ENCODE data around the gene NTRK2. TPM values are rescaled to one million over a fixed set of nuclear protein-coding genes. Genes with fewer than 3 reads are reported as not detected.

NTRK2 gene
- total and polyA plus RNA-seq, 10 of the 15 experiments (the other 5 are each of a cell fraction or from before 2014, with no cell fraction given) = 0.42 to 4.6 (median 0.65) TPM

GRCh38 chr9:84819491-84819991 is 150.0 kb downstream of the NTRK2 start:
- BruUV-seq (replicated peaks) = no TSS peak
- no peak for FAIRE-seq
- no peak overlapping the region for H3K9ac ChIP-seq (ENCODE audit: control insufficient read depth, insufficient read depth, low read length)
- no peak for DNase-seq (ENCODE audit: low read depth, low spot score)
- no peak overlapping the region for H3K4me2 ChIP-seq (ENCODE audit: control insufficient read depth, insufficient read depth)
- H3K79me2 ChIP-seq (ENCODE audit: control insufficient read depth, insufficient read depth, low read length) = no peaks in the 10 kb centered on the region
- ChIA-PET CTCF (interaction anchor here (0.7 kb wide), 1 partner anchor 11 kb away, joined by 4 read pairs; no protein-coding TSS in a partner anchor), SMC1A (ENCODE audit: uncharacterized antibody, unreplicated experiment) (interaction anchor here (1.3 kb wide), 1 partner anchor 11 kb away, joined by 4 read pairs; no protein-coding TSS in a partner anchor), POLR2A (no interaction called here), RAD21 (ENCODE audit: unreplicated experiment) (no interaction called here)
- intact Hi-C loops (cut with micrococcal nuclease; ENCODE audit: unreplicated experiment) (no loop called here), in situ Hi-C loops (cut with MboI) (no loop called here)
- H3K27ac ChIP-seq (ENCODE audit: control insufficient read depth, insufficient read depth) = no peak overlapping the region
- H3K9me3 ChIP-seq (replicated peaks; ENCODE audit: control insufficient read depth, insufficient read depth, low read length) = no peaks in the 10 kb centered on the region
- TF ChIP-seq CTCF (IDR thresholded peaks at IDR 0.05 in 2 of 3, conservative IDR thresholded peaks at IDR 0.05 in 1 of 3; ENCODE audit: control insufficient read depth in 2 of 3, extremely low read depth in 1 of 3, insufficient read depth in 1 of 3, low read depth in 3 of 3, low read length in 3 of 3) = peak in 1 of 3 experiments; percentile 5; a peak in 1 of 6 replicates
- no peak for TF ChIP-seq HDAC2 (IDR thresholded peaks at IDR 0.05)
- TF ChIP-seq NR2F1 (conservative IDR thresholded peaks at IDR 0.05) = no peak
- no peak for TF ChIP-seq ETV6 (conservative IDR thresholded peaks at IDR 0.05 in 1 of 2, IDR thresholded peaks at IDR 0.05 in 1 of 2; ENCODE audit: borderline replicate concordance in 1 of 2, low read depth in 1 of 2)
- TF ChIP-seq REST (IDR thresholded peaks at IDR 0.05; ENCODE audit: low read depth, low read length) = no peak
- TF ChIP-seq NFXL1 (IDR thresholded peaks at IDR 0.05; ENCODE audit: borderline replicate concordance) = no peak
- no peaks in the 10 kb centered on the region; a peak in 1 of 4 replicates for H3K36me3 ChIP-seq (ENCODE audit: control insufficient read depth in 2 of 2, insufficient read depth in 2 of 2, low read length in 1 of 2)
- H3K4me3 ChIP-seq = no peak overlapping the region
- H3K27me3 ChIP-seq (replicated peaks in 1 of 2; ENCODE audit: control insufficient read depth in 2 of 2, insufficient read depth in 2 of 2, low read length in 1 of 2) = no peaks in the 10 kb centered on the region
- ATAC-seq = no peak
- no peak overlapping the region for H2AFZ ChIP-seq (ENCODE audit: control insufficient read depth, low read depth, low read length)
- 74% methylated on average over 8 of the region's 8 CpGs for WGBS (ENCODE audit: insufficient coverage, insufficient replicate concordance, low lambda C conversion rate, missing lambda C conversion rate)
- peaks cover 27% of the 10 kb centered on the region for H3K4me1 ChIP-seq (ENCODE audit: control insufficient read depth, insufficient read depth, low read length)
- no peaks in the 10 kb centered on the region for H4K20me1 ChIP-seq (ENCODE audit: control insufficient read depth, insufficient read depth)
